GM10266 (cell line): ENCODE measurements around the gene KRTAP5-7.
"Not testable (repeated sequence)": the region's sequence is repeated elsewhere in the genome, so short reads cannot be mapped to it uniquely, and the experiment has no call there.

Source experiments
- DNase-seq: peaks from one replicate; pipeline ENCODE4 v3.0.0; 2012; ENCODE audit errors: extremely low spot score
- TF ChIP-seq, protein P1 (sequence below): IDR thresholded peaks from 2 replicates; pipeline ENCODE4 v1.5.1; 2012; ENCODE audit warnings: mild to moderate bottlenecking, low read depth; ENCODE audit not compliant: control insufficient read depth, insufficient read depth; ENCODE audit errors: missing control alignments

The KRTAP5-7 gene

GRCh38 chr11:71568704-71569349 lies 41.8 kb downstream of the KRTAP5-7 start:
- DNase-seq = no peak
- TF ChIP-seq, protein P1, sequence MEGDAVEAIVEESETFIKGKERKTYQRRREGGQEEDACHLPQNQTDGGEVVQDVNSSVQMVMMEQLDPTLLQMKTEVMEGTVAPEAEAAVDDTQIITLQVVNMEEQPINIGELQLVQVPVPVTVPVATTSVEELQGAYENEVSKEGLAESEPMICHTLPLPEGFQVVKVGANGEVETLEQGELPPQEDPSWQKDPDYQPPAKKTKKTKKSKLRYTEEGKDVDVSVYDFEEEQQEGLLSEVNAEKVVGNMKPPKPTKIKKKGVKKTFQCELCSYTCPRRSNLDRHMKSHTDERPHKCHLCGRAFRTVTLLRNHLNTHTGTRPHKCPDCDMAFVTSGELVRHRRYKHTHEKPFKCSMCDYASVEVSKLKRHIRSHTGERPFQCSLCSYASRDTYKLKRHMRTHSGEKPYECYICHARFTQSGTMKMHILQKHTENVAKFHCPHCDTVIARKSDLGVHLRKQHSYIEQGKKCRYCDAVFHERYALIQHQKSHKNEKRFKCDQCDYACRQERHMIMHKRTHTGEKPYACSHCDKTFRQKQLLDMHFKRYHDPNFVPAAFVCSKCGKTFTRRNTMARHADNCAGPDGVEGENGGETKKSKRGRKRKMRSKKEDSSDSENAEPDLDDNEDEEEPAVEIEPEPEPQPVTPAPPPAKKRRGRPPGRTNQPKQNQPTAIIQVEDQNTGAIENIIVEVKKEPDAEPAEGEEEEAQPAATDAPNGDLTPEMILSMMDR = no peak

DNA sequence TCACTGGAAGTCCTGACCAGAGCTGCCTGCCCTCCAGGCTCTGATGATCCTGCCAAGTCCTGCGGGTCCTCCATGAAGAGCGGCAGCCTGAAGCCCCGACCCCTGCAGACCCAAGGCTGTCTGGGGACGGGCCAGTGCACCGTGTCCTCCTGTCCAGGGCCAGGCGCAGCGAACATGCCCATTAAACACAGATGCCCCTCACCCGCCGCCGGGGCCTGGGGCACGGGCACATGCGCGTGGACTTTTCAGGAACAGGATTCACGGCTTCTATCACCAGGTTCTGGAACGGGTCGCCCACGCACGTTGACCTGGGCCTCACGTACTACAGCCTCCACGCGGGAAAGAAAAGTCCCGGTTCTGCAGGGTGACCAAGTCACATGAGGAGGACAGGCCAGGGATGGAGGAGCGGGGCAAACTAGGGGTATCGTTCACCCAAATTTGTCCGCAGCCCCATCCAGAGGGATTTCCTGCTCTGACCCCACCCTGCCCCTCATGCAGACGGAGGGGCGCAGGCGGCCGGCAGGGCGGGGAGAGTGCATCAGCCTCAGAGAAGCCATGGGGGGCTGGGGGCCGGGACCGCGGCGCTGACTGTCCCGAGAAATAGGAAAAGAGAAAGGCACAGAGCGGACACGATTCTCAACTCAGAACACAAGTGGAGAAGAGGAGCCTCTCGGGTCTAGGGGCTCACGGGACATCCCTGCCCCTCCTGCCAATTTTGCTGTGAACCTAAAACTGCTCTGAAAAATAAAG lies 44.2 kb downstream of the KRTAP5-7 start:
- DNase-seq = not testable (repeated sequence)

GRCh38 chr11:71572811-71573210 lies 45.7 kb downstream of the KRTAP5-7 start:
- no peak for DNase-seq
- TF ChIP-seq, protein P1 = no peak

DNA sequence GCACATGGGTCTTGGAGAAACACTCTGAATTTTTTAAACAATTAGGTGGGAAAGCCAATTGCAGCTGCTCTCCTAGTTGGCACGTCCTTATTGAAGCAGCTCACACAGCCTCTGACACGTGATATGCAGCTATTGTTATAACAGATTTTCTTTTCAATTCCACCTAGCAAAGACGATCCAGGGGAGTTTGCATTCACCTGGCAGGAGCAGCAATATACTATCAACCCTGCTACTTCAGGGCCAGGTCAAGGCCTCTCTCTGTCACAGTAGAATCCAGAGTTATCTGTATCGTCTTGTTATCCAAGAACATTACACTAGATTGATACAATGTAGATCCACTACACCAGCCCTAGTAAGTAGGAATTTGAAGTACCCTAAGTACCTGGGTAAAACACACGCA lies 47.4 kb downstream of the KRTAP5-7 start:
- TF ChIP-seq, protein P1 = no peak
- no peak for DNase-seq

- DNase-seq = no peak
- TF ChIP-seq, protein P1 = no peak
Observed at GRCh38 chr11:71575723-71576424, 48.8 kb downstream of the KRTAP5-7 start.

GRCh38 chr11:71576688-71577465 lies 49.8 kb downstream of the KRTAP5-7 start:
- DNase-seq = not testable (repeated sequence)

DNA sequence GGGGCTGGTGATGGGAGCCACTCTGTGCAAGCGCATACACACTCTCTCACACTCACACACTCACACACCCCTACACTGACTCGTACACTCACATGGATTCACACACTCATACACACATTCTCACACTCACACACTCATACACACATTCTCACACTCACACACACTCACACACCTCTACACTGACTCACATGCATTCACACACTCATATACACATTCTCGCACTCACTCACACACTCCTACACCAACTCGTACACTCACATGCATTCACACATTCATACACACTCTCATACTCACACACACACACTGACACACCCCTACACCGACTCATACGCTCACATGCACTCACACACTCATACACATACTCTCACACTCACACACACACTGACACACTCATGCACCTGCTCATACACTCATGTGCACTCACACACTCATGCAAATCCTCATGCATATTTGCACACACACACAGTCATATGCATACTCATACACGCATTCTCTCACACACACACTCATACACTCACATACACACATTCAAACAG lies 50.5 kb downstream of the KRTAP5-7 start:
- no peak for DNase-seq
- TF ChIP-seq, protein P1 = no peak
